Measurements from ENCODE around the gene HES4.
"Not testable (repeated sequence)": the region's sequence is repeated elsewhere in the genome, so short reads cannot be mapped to it uniquely, and the experiment has no call there.

Gene HES4

DNA sequence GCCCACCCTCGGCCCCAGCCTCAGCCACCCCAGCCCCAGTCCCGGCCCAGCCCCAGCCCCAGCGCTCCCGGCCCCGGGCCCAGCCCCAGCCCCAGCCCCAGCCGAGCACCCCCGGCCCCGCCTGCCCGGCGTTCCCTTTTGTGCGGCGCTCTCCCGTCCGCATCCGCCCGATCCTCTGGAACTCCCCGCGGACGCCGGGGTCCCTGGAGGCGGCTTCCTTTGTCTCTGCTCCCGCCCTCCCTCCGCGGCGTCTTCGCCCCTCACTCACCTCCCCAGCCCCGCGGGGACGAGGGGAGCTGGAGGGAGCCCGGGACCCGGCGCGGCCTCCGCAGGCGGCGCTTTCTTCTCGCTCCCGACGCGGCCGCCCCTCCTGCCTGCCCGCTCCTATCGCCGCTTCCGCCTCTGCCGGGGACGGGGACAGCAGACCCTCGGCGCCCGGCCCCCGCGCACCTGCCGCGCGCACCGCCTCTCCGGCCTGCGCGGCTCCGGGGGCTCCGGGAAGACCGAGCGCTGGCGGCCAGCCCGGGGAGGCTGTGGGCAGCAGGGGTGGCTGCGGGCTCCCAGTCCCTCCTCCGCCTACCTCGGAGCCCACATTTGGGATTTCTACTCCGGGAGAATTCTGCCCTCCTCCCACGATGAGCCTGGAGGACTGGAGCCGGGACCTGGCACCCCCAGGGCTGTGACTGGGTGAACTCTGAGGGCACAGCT lies 34.0 kb upstream of the HES4 start:
- Histone ChIP-seq H3K36me3 (ENCODE audit: control insufficient read depth, insufficient read depth, low read length) (peaks cover 5% of the 10 kb centered on the region; the same call in 1 of the 2 replicates), H3K27ac (ENCODE audit: low read length) (no peak overlapping the region), H3K27me3 (ENCODE audit: control insufficient read depth, insufficient read depth, low read length) (no peaks in the 10 kb centered on the region), H3K4me3 (ENCODE audit: low read length) (peak overlapping the region; percentile 58; the same call in 1 of the 2 replicates), H3K9me3 (ENCODE audit: control insufficient read depth, insufficient read depth, low read length) (no peaks in the 10 kb centered on the region), H3K4me1 (ENCODE audit: control insufficient read depth, insufficient read depth, low read length) (peaks cover 8% of the 10 kb centered on the region)
- DNase-seq (ENCODE audit: low read depth, low spot score) = no peak
- WGBS (ENCODE audit: insufficient coverage, insufficient read length) = no CpG with 5 or more reads among the region's 71 CpGs

DNA sequence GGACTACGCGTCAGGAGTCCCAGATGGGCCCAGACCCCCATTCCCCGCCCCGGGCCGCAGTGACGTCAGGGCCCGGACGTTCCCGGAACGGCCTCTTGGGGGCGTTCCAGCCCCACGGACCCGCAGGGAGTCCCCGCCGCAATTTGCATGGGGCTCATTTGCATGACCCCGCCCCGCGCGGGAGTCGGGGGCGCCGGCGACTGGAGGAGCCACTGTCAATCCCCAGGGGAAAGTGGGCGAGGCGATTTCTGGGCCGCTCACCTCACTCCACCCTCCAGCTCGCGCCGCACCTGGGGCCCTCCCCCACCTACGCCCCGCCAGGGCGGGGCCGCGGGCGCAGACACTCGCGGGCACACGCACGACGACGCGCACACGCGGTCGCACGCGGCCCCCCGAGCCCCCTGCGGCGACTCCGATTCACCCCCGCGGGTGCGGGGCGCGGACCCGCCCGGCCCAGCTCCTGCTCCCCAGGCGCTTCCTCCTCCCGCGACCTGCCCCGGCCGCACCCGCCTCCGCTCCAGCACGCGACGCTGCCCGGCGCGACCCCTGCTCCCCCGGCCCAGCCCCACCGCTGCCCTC lies 33.2 kb upstream of the HES4 start:
- peaks cover 5% of the 10 kb centered on the region; the same call in 1 of the 2 replicates for H3K36me3 ChIP-seq (ENCODE audit: control insufficient read depth, insufficient read depth, low read length)
- H3K9me3 ChIP-seq (ENCODE audit: control insufficient read depth, insufficient read depth, low read length) = no peaks in the 10 kb centered on the region
- WGBS (ENCODE audit: insufficient coverage, insufficient read length) = no CpG with 5 or more reads among the region's 73 CpGs
- peak; percentile 87 for DNase-seq (ENCODE audit: low read depth, low spot score)
- H3K27ac ChIP-seq (ENCODE audit: low read length) = no peak overlapping the region
- H3K4me1 ChIP-seq (ENCODE audit: control insufficient read depth, insufficient read depth, low read length) = peaks cover 8% of the 10 kb centered on the region
- peak overlapping the region; percentile 58; the same call in 1 of the 2 replicates for H3K4me3 ChIP-seq (ENCODE audit: low read length)
- H3K27me3 ChIP-seq (ENCODE audit: control insufficient read depth, insufficient read depth, low read length) = no peaks in the 10 kb centered on the region

DNA sequence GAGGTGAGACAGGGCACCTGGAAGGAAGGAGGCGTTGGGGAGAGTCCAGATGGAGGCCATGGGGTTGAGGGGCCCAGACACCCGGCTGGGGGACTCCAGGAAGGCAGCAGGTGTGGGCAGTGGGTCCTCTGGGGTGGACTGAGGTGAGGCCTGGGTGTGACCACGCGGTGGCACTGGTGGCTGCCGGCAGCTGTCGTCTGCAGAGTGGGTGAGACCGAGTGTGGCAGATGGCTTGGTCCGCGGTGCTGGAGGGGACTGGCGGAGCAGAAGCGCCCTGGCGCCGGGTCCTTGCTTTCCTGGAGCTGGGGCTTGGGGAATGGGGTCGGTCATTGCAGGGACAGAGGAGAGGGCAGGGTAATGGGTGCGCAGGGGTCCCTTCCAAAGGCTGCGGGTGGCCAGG lies 32.5 kb upstream of the HES4 start:
- no peak overlapping the region for H3K27ac ChIP-seq (ENCODE audit: low read length)
- no peaks in the 10 kb centered on the region for H3K9me3 ChIP-seq (ENCODE audit: control insufficient read depth, insufficient read depth, low read length)
- H3K27me3 ChIP-seq (ENCODE audit: control insufficient read depth, insufficient read depth, low read length) = no peaks in the 10 kb centered on the region
- peaks cover 9% of the 10 kb centered on the region; the same call in 1 of the 2 replicates for H3K36me3 ChIP-seq (ENCODE audit: control insufficient read depth, insufficient read depth, low read length)
- no peak for DNase-seq (ENCODE audit: low read depth, low spot score)
- H3K4me3 ChIP-seq (ENCODE audit: low read length) = peak overlapping the region; percentile 12; the same call in 1 of the 2 replicates
- no CpG with 5 or more reads among the region's 16 CpGs for WGBS (ENCODE audit: insufficient coverage, insufficient read length)
- H3K4me1 ChIP-seq (ENCODE audit: control insufficient read depth, insufficient read depth, low read length) = peaks cover 8% of the 10 kb centered on the region

DNA sequence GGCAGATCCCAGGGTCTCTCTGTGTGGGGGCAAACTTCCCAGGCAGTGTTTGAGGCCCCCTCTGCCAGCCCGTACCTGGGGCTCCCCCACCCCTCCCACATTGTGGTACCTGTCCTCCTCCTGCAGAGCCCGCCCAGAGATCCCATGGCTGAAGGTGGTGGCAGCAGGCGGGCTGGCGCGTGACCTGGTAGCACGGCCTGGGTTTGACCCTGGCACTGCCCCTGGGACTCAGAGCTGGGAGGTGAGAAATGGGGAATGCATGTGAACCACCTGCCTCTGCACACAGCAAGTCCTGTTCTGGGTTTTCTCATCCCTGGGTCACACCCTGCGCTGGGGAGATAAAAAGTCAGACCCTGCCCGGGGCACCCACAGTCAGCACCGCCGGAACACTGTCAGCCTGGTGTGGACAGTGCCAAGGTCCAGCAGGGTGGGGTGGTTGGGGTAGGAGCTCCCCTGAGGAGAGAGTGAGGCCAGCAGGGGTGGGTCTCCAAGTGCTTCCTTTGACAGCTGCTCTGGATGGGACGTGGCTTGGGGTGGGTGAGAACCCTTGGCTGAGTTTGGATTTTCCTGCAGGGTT lies 31.9 kb upstream of the HES4 start:
- WGBS (ENCODE audit: insufficient coverage, insufficient read length) = no CpG with 5 or more reads among the region's 11 CpGs

DNA sequence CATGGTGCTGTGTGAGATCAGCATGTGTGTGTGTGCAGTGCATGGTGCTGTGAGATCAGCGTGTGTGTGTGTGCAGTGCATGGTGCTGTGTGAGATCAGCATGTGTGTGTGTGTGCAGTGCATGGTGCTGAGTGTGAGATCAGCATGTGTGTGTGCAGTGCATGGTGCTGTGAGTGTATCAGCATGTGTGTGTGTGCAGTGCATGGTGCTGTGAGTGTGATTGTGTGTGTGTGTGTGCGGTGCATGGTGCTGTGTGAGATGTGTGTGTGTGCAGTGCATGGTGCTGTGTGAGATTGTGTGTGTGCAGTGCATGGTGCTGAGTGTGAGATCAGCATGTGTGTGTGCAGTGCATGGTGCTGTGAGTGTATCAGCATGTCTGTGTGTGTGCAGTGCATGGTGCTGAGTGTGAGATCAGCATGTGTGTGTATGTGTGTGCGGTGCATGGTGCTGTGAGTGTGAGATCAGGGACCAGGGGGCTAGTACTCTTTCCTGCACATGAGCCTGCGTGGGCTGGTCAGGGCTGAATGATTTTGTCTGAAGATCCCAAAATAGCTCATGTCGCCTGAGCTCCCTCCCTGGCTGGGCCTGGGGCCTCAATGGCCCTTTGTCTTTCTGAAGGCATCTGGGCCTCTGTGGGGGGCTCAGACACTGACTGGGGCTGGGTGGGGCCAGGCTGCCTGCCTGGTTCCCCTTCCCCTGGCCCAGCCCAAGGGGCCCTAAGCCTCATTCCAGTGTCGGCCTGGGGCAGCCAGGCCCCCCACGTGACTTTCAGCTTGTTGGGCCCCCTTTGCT lies 31.2 kb upstream of the HES4 start:
- H3K9me3 ChIP-seq (ENCODE audit: control insufficient read depth, insufficient read depth, low read length); H3K27ac ChIP-seq (ENCODE audit: low read length); H3K4me3 ChIP-seq (ENCODE audit: low read length); H3K4me1 ChIP-seq (ENCODE audit: control insufficient read depth, insufficient read depth, low read length); DNase-seq (ENCODE audit: low read depth, low spot score); H3K27me3 ChIP-seq (ENCODE audit: control insufficient read depth, insufficient read depth, low read length): not testable (repeated sequence)
- H3K36me3 ChIP-seq (ENCODE audit: control insufficient read depth, insufficient read depth, low read length) = peaks cover 12% of the 10 kb centered on the region; the same call in 1 of the 2 replicates
- no CpG with 5 or more reads among the region's 7 CpGs for WGBS (ENCODE audit: insufficient coverage, insufficient read length)

More for the DNA sequence above, 31.9 kb upstream of the HES4 start:
- H3K4me3 ChIP-seq (ENCODE audit: low read length) = no peak overlapping the region
- H3K36me3 ChIP-seq (ENCODE audit: control insufficient read depth, insufficient read depth, low read length) = peaks cover 12% of the 10 kb centered on the region; the same call in 1 of the 2 replicates
- no peaks in the 10 kb centered on the region for H3K9me3 ChIP-seq (ENCODE audit: control insufficient read depth, insufficient read depth, low read length)
- H3K27me3 ChIP-seq (ENCODE audit: control insufficient read depth, insufficient read depth, low read length) = no peaks in the 10 kb centered on the region
- no peak overlapping the region for H3K27ac ChIP-seq (ENCODE audit: low read length)
- peaks cover 8% of the 10 kb centered on the region for H3K4me1 ChIP-seq (ENCODE audit: control insufficient read depth, insufficient read depth, low read length)
- DNase-seq (ENCODE audit: low read depth, low spot score) = no peak

DNA sequence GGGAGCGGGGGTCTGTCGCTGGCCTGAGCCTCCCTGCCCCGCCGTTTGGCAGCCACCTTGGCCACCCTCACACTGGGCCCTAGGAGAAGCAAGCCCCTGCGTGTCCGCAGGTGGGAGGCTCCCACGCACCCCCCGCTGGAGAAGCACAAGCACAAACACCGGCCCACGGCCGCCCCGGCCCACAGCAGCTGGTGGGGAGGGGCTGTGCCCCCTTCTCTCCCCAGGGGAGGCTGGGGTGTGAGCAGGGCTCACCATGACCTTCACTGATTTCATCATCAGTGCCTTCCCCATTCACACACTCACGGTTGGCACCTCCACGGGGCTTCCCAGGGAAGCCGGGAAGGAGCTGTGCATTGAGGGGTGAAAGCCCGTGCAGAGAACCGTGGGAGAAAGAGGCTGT lies 27.9 kb upstream of the HES4 start:
- H3K4me1 ChIP-seq (ENCODE audit: control insufficient read depth, insufficient read depth, low read length) = peaks cover 27% of the 10 kb centered on the region
- H3K27ac ChIP-seq (ENCODE audit: low read length) = no peak overlapping the region
- no peak for DNase-seq (ENCODE audit: low read depth, low spot score)
- no peaks in the 10 kb centered on the region for H3K9me3 ChIP-seq (ENCODE audit: control insufficient read depth, insufficient read depth, low read length)
- H3K27me3 ChIP-seq (ENCODE audit: control insufficient read depth, insufficient read depth, low read length) = no peaks in the 10 kb centered on the region
- WGBS (ENCODE audit: insufficient coverage, insufficient read length) = no CpG with 5 or more reads among the region's 17 CpGs
- H3K4me3 ChIP-seq (ENCODE audit: low read length) = no peak overlapping the region
- 0 out of 2 replicates have a peak, but pooled peaks cover 7% of the 10 kb centered on the region for H3K36me3 ChIP-seq (ENCODE audit: control insufficient read depth, insufficient read depth, low read length)

DNA sequence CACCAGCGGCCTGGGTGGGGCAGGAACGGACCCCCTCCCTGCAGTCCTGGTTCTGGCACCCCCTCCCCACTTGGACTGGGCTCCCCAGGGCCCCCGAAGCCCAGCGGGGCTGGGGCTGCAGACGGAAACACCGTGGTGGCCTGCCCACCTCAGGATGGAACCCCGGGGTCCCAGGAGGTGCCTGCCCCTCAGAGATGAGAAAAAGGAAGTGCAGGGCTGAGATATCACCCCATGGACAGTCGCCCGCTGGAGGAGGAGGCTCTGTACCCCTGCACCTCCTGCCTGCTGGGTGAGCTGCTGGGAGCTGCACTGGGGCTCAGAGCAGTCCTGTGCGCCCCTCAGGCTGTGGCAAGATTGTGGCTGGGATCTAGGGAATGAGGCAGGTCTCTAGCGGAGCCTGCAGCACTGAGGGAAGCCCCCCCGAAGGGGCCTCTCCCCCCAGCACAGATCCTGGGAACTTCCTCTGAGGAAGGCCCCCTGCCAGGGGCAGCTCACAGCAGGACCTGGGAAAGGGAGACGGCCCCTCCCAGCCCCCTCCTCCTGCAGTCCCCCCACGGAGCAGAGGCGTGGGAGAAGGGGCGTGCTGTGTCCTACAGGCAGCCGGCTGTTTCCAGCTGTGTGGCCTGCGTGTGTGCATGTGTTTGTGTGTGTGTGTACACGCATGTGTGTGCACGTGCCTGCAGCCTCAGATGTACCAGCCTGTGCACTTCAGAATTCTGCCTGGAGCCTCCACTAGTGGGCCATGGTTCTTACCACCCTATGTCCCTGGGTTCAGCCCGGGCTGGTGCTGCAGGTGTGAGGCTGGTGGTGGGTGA lies 26.9 kb upstream of the HES4 start:
- no CpG with 5 or more reads among the region's 21 CpGs for WGBS (ENCODE audit: insufficient coverage, insufficient read length)
- H3K9me3 ChIP-seq (ENCODE audit: control insufficient read depth, insufficient read depth, low read length) = no peaks in the 10 kb centered on the region
- no peak overlapping the region for H3K4me3 ChIP-seq (ENCODE audit: low read length)
- H3K27ac ChIP-seq (ENCODE audit: low read length) = no peak overlapping the region
- 0 out of 2 replicates have a peak, but pooled peaks cover 7% of the 10 kb centered on the region for H3K36me3 ChIP-seq (ENCODE audit: control insufficient read depth, insufficient read depth, low read length)
- no peak for DNase-seq (ENCODE audit: low read depth, low spot score)
- H3K27me3 ChIP-seq (ENCODE audit: control insufficient read depth, insufficient read depth, low read length) = no peaks in the 10 kb centered on the region
- H3K4me1 ChIP-seq (ENCODE audit: control insufficient read depth, insufficient read depth, low read length) = peaks cover 26% of the 10 kb centered on the region

DNA sequence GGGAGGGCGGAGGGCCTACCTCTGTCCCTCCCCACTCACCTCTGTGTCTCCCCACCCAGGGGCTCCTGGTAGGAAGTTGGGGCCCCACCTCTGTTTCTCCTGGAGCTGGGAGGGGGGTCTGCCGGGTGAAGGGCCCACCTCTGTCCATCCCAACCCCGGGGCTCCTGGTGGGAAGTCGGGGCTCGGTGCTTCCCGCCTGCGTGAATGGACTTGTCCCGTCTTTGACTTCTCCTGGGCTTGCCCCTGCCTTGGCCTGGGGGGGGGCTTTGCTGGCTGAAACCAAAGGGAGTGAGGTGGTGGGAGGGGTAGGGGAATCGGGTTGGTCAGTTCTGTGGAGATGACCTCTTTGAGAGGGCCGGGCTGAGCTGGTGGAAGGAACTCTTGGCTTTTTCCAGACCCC lies 25.8 kb upstream of the HES4 start:
- H3K9me3 ChIP-seq (ENCODE audit: control insufficient read depth, insufficient read depth, low read length) = no peaks in the 10 kb centered on the region
- 0 out of 2 replicates have a peak, but pooled peaks cover 7% of the 10 kb centered on the region for H3K36me3 ChIP-seq (ENCODE audit: control insufficient read depth, insufficient read depth, low read length)
- no peak overlapping the region for H3K4me3 ChIP-seq (ENCODE audit: low read length)
- no CpG with 5 or more reads among the region's 10 CpGs for WGBS (ENCODE audit: insufficient coverage, insufficient read length)
- DNase-seq (ENCODE audit: low read depth, low spot score) = no peak
- no peak overlapping the region for H3K27ac ChIP-seq (ENCODE audit: low read length)
- no peaks in the 10 kb centered on the region for H3K27me3 ChIP-seq (ENCODE audit: control insufficient read depth, insufficient read depth, low read length)
- peaks cover 27% of the 10 kb centered on the region for H3K4me1 ChIP-seq (ENCODE audit: control insufficient read depth, insufficient read depth, low read length)

DNA sequence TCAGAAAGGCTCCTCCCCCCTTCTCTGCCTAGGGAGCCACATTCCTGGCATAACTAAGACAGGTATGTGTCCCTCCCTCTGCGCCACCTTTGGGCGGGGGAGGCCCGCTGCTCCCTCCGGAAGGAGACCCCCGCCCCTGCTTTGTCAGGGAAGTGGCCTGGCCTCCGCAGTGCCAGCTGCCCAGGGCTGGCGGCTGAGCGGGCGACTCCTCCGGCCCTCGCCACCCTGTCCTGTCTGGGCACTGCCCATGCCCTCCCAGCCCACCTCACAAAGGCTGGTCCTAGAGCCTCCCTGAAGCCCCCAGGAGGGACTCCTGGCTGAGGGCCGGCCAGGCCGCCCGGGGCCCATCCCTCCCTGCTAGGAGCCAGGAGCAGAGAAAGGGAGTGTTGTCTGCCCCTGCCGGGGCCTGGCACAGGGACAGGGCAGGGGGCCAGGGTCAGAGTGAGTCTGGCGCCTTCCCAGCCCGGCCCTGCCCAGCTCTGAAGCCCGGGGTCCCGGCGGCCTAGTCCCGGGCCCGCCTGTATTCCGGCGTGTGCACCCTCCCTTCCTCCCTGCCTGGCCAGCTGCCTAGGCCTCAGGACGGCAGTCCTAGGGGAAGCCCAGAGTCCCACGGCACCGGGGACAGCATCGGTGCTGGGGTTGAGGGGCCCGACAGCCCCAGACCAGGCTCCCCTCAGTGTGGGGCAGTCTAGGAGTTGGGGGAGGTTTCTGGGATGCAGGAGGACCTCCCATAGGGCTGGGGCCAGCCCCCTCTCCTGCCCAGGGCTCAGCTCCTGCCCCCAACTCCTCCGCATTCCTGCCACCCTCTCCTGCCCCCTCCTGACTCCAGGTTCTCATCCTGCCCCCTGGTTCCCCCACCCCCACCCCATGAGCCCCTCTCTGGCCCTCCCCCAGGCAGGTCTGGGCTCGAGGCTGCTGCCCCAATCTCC lies 25.1 kb upstream of the HES4 start:
- peaks cover 27% of the 10 kb centered on the region for H3K4me1 ChIP-seq (ENCODE audit: control insufficient read depth, insufficient read depth, low read length)
- H3K36me3 ChIP-seq (ENCODE audit: control insufficient read depth, insufficient read depth, low read length) = 0 out of 2 replicates have a peak, but pooled peaks cover 7% of the 10 kb centered on the region
- no peaks in the 10 kb centered on the region for H3K9me3 ChIP-seq (ENCODE audit: control insufficient read depth, insufficient read depth, low read length)
- no CpG with 5 or more reads among the region's 31 CpGs for WGBS (ENCODE audit: insufficient coverage, insufficient read length)
- H3K27ac ChIP-seq (ENCODE audit: low read length) = no peak overlapping the region
- no peak for DNase-seq (ENCODE audit: low read depth, low spot score)
- no peaks in the 10 kb centered on the region for H3K27me3 ChIP-seq (ENCODE audit: control insufficient read depth, insufficient read depth, low read length)
- H3K4me3 ChIP-seq (ENCODE audit: low read length) = no peak overlapping the region
